Activated CD8-positive, alpha-beta memory T cell treated with anti-CD3 and anti-CD28 coated beads for 36 hours (primary cell): Measurements from ENCODE around the gene GALNT11. TPM values are rescaled to one million over a fixed set of nuclear protein-coding genes. Genes with fewer than 3 reads are reported as not detected.
"Not testable (repeated sequence)": the region's sequence is repeated elsewhere in the genome, so short reads cannot be mapped to it uniquely, and the experiment has no call there.

Experiments used
- CTCF ChIA-PET: fragments of 350-600 bp; sonication (Branson Sonifier 250); formaldehyde crosslinking; loops from one replicate; lab custom pipeline; 2021; ENCODE audit warnings: antibody characterized with exemption; lab: Charles Lee
- POLR2A ChIA-PET: fragments of 350-600 bp; sonication (Branson Sonifier 250); formaldehyde crosslinking; loops from one replicate; lab custom pipeline; 2021; ENCODE audit warnings: antibody characterized with exemption; lab: Charles Lee
- total RNA-seq, 2 experiments: library from RNA; stranded (reverse); gene quantifications; one replicate each; pipeline ENCODE4 v1.2.3, GENCODE V29; 2021

GALNT11 gene
- total RNA-seq, 2 experiments from 2014 or later, result 18.0 to 21.8 TPM

DNA sequence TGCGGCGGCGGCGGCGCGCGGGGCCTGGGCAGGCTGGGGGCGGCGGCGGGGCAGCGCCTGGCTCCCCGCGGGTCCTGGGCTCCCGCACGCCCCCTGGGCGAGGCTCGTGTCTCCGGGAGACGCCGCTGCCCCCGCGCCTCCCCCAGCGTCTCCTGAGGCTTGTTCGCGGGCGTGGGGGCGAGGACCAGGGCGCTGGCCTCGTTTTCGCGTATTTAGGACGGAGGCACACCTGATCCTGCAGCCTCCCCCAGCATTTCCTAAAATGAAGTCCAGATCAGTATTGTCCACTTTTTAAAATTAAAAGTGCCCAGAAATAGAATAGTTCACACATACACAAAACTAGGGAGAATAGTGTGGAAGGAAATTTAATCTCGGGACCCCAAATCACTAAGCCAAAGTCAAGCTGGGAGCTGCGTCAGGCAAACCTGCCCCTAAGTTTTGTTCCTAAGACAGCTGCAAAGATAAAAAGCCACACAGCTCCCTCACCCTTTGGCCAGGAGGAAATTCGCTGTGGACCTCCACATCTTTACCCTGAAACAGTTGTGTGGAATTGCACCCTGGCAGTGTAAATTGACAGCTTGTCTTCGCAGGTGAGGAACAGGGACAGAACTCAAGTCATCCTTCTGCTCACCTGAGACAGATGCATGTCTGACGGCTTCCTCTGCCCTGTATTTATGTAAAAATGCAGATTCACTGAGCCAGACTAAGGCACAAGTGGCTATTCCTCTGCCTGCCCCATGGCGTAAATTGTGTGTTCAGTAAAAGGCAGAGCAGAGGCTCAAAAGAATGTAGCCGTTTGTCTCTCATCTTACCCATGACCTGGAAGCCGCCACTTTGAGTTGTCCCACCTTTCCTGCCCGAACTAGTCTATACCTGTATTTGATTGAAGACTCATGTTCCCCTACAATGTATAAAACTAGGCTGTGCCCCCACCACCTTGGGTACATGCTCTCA, 740 bp downstream of the GALNT11 start:
- CTCF ChIA-PET, result no interaction called here
- POLR2A ChIA-PET, result no interaction called here

DNA sequence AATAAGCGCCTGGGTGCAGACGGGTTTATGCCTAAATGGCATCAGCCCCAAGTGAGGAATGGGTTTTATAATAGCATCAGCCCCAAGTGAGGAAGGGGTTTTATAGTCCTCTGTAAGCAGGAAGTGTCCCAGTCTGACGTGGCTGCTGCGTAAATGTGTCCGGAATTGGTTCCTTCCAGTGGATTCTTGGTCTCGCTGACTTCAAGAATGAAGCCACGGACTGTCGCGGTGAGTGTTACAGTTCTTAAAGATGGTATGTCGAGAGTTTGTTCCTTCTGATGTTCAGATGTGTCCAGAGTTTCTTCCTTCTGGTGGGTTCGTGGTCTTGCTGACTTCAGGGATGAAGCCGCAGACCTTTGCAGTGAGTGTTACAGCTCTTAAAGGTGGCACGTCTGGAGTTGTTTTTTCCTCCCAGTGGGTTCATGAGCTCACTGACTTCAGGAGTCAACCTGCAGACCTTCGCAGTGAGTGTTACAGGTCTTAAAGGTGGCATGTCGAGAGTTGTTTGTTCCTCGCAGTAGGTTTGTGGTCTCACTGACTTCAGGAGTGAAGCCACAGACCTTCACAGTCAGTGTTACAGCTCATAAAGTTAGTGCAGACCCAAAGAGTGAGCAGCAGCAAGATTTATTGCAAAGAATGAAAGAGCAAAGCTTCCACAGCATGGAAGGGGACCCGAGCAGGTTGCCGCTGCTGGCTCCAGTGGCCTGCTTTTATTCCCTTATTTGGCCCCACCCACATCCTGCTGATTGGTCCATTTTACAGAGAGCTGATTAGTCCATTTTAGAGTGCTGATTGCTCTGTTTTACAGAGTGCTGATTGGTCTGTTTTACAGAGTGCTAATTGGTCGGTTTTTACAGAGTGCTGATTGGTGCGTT, 2.3 kb downstream of the GALNT11 start:
- CTCF ChIA-PET, POLR2A ChIA-PET: not testable (repeated sequence)

DNA sequence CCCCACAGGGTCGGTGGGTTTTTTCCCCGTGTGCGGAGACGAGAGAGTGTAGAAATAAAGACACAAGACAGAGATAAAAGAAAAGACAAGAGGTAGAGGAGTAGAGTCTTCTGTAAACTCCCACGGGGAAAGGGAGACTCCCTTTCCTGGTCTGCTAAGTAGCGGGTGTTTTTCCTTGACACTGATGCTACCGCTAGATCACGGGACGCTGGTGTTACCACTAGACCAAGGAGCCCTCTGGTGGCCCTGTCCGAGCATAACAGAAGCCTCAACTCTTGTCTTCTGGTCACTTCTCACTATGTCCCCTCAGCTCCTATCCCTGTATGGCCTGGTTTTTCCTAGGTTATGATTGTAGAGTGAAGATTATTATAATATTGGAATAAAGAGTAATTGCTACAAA, 4.6 kb downstream of the GALNT11 start:
- POLR2A ChIA-PET, CTCF ChIA-PET: not testable (repeated sequence)

DNA sequence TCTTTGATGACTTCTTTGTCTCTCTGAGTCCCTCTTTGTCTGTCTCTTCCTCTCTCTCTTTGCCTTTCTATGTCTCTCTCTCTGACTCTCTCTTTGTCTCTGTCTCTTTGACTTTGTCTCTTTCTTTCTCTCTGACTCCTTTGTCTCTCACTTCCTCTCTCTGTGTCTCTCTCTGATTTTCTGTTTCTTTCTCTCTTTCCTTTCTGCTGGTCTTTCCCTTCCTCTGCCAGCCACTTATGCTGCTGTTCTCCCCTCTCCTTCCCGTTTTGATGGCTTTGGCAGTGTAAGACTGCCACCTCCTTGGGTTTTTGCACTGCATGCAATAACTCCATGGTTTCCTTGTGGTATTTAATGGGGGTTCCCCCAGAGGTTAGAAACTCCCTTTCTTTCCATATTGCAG, 5.2 kb downstream of the GALNT11 start:
- CTCF ChIA-PET, POLR2A ChIA-PET: not testable (repeated sequence)

DNA sequence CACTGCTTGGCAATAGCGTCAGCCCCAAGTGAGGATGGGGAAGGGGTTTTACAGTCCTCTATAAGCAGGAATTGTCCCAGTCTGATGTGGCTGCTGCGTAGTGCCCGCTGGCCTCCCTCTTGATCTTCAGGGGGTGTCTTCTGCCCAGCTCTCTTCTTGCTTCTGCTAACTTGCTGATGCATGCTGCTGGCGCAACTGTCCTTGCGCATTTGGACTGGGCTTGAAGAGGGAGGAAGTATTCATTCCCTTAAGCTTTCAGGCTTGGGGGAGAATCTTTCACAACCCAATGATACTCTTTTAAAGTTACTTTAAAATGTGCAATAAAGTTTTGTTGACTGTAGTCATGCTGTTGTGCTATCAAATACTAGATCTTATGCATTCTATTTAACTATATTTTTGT, 10.3 kb downstream of the GALNT11 start:
- ChIA-PET POLR2A (no interaction called here), CTCF (no interaction called here)

DNA sequence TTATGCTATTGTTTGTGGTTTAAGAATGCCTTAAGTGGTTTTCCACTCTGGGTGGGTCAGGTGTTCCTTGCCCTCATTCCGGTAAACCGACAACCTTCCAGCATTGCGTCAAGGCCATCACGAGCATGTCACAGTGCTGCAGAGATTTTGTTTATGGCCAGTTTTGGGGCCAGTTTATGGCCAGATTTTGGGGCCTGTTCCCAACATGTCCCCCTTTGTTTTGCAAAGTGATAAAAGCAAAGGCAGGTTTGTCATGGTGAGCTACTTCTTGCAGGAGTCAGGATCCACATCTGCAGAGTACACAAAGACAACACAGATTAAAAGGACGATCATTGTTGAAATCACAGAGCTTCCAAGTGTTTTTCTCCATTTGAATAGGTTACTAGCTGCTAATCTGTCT, 12.9 kb downstream of the GALNT11 start:
- CTCF ChIA-PET, POLR2A ChIA-PET: not testable (repeated sequence)

DNA sequence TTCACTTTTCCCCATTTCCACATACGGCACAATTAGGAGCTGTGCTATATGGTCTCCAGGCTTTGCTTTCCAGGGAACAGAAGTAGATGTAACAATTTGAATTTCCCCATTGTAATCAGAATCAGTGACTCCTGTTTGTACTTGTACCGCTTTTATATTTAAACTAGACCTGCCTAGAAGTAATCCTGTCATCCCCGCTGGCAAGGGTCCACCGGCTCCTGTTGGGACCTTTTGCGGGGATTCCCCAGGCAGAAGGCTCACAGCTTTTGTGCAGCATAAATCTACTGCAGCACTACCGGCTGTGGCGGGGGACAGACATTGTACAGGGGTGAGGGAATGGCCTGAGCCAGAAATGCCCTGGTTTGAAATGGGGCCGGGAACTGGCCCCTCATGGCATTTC, 17.6 kb downstream of the GALNT11 start:
- CTCF ChIA-PET, POLR2A ChIA-PET: not testable (repeated sequence)

DNA sequence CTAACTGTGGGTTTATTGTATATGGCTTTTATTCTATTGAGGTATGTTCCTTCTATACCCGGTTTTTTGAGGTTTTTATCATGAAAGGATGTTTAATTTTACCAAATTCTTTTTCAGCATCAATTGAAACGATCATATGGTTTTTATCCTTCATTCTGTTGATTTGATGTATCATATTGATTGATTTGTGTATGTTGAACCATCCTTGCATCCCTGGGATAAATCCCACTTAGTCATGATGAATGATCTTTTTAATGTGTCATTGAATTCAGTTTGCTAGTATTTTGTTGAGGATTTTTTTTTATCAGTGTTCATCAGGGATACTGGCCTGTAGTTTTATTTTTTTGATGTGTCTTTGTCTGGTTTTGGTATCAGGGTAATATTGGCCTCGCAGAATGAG, 19.4 kb downstream of the GALNT11 start:
- CTCF ChIA-PET, POLR2A ChIA-PET: not testable (repeated sequence)

DNA sequence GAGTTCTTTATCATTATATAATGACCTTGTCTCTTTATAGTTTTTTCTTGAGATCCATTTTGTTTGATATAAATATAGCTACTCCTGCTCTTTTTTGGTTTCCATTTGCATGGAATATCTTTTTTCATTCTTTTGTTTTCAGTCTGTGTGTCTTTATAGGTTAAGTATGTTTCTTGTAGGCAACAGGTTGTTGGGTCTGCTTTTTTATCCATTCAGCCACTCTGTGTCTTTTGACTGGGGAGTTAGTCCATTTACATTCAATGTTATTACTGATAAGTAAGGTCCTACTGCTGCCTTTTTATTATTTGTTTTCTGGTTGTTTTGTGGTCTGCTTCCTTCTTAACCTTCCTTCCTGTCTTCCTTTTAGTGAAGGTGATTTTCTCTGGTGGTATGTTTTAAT, 21.1 kb downstream of the GALNT11 start:
- ChIA-PET POLR2A (no interaction called here), CTCF (no interaction called here)

DNA sequence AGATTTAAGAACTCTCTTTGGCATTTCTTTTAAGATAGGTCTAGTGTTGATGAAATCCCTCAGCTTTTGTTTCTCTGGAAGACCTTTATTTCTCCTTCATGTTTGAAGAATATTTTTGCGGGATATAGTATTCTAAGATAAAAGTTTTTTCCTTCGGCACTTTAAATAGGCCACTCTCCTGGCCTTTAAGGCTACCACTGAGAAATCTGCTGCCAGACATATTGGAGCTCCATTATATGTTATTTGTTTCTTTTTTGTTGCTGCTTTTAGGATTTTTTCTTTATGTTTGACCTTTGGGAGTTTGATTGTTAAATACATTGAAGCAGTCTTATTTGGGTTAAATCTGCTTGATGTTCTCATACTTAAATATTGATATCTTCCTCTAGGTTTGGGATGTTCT, 22.6 kb downstream of the GALNT11 start:
- CTCF ChIA-PET, result no interaction called here
- POLR2A ChIA-PET, result no interaction called here

DNA sequence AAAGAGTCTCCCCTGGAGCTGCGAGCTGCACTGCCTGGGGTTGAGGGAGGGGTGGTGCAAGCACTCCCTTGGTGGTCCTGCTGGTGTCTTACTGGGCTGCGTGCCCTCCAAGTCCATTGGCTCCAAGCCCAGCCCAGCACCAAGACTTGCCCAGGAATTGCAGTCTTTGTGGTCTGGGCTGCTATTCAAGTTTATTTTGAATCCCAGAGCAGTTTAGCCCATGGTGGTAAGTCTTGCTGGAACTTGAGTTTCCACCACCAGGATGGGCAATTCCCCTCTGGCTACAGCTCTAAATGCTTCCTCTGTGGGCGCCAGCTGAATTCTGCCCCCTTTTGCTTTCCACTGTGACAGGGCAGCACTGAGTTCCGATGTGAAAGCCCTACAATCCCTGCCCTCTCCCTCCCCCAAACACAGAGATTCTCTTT, 25.1 kb downstream of the GALNT11 start:
- CTCF ChIA-PET, result no interaction called here
- POLR2A ChIA-PET, result no interaction called here

DNA sequence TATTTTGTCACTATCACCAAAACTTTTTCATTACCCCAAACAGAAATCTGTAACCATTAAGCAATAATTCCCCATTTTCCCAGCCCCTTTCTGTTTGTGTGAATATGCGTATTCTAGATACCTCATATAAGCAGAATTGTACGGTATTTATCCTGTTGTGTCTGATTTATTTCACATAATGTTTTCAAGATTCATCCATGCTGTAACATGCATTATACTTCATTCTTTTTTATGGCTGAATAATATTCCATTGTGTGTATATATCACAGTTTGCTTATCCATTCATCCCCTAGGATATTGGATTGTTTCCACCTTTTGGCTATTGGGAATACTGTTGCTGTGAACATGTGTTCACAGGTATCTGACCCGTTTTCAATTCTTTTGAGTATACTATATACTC, 26.5 kb downstream of the GALNT11 start:
- CTCF ChIA-PET, result no interaction called here

DNA sequence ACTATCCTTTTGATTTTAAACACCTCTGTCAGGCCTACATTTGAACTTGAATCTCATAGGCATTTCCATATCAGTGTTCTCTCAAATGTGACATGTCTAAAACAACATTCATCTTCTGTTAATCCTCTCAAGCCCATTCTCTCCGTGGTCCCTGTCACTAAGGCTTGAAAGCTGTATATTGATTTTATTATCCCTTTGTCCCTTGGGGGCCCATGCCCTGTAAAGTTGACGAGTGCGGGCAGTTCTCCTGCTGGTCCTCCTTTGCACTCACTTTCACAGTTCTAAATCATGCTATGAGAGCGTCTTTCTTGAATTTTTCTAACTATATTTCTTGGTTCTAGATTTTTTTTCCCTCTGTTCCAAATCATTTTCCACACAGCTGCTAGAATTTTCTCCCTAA, 27.3 kb downstream of the GALNT11 start:
- ChIA-PET CTCF (no interaction called here), POLR2A (no interaction called here)

More for the DNA sequence above, 26.5 kb downstream of the GALNT11 start:
- POLR2A ChIA-PET, result no interaction called here

DNA sequence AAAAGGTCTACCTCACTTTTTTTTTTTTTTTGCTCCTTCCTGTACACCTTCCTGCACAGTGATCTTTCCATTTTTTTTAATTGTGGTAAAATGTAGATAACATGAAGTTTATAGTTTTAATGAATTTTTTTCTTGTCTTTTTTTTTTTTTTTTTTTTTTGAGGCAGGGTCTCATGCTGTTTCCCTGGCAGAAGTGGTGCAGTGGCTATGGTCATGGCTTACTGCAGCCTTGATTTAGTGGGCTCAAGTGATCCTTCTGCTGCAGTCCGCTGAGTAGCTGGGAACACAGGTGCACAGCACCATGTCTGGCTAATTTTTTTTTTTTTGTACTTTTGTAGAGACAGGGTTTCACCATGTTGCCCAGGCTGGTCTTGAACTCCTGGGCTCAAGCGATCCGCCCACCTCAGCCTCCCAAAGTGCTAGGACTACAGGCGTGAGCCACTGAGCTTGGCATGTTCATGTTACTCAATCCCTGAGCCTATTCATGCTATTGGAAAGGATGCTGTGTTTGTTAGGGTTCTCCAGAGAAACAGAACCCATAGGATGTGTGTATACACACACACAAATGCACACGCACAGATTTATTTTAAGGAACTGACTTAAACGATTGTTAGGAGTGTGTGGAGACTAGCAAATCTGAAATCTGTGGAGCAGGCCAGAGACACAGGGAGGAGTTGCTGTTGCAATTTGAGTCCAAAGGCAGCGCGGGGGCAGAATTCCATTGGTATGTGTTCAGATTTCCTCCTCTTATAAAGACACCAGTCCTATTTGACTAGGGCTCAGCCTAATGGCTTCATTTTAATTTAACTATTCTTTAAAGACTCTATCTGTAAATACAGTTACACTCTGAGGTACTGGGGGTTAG, 29.1 kb downstream of the GALNT11 start:
- CTCF ChIA-PET, result no interaction called here
- POLR2A ChIA-PET, result no interaction called here

DNA sequence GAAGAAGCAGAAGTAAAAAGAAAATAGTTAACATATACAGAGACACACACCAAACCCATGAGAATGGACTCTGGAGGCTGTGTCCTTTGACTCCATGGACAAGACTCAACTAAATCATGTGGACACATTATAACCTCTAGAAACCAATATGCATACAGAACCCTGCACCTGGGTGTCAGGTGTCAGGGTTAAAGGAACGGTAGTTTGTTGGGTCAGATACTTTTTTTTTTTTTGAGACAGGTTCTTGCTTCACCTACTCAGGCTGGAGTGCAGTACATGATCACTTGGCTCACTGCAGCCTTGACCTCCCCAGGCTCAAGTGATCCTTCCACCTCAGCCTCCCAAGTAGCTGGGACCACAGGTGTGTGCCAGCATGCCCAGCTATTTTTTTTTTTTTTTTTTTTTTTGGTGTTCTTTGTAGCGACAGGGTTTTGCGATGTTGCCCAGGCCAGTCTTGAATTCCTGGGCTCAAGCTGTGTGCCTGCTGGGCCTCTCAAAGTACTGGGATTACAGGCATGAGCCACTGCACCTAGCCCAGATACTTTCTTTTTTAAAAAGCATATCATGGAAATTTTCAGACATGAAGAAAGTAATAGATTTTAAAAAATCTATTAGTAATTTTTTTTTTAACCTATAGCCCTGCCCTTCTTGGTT, 31.3 kb downstream of the GALNT11 start:
- ChIA-PET CTCF (interaction anchor here (0.7 kb wide), 1 partner anchor 95 kb away, joined by 3 read pairs; no protein-coding TSS in a partner anchor), POLR2A (no interaction called here)

DNA sequence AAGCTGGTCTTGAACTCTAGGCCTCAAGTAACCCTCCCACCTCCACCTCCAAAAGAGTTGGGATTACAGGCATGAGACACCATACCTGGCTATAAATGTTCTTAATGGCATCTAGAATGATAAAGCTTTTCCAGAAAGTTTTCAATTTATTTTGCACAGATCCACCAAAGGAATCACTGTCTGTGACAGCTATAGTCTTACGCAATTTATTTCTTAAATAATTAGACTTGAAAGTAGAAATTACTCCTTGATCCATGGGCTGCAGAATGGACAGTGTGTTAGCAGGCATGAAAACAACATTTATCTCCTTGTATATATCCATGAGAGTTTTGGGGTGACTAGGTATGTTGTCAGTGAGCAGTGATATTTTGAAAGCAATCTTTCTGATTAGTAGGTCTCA, 33.8 kb downstream of the GALNT11 start:
- ChIA-PET POLR2A (no interaction called here), CTCF (no interaction called here)

DNA sequence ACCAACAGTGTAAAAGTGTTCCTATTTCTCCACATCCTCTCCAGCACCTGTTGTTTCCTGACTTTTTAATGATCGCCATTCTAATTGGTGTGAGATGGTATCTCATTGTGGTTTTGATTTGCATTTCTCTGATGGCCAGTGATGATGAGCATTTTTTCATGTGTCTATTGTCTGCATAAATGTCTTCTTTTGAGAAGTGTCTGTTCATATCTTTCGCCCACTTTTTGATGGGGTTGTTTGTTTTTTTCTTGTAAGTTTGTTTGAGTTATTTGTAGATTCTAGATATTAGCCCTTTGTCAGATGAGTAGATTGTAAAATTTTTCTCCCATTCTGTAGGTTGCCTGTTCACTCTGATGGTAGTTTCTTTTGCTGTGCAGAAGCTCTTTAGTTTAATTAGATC, 35.6 kb downstream of the GALNT11 start:
- CTCF ChIA-PET, POLR2A ChIA-PET: not testable (repeated sequence)

DNA sequence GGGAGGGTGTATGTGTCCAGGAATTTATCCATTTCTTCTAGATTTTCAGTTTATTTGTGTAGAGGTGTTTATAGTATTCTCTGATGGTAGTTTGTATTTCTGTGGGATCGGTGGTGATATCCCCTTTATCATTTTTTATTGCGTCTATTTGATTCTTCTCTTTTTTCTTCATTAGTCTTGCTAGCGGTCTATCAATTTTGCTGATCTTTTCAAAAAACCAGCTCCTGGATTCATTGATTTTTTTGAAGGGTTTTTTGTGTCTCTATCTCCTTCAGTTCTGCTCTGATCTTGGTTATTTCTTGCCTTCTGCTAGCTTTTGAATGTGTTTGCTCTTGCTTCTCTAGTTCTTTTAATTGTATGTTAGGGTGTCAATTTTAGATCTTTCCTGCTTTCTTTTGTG, 37.7 kb downstream of the GALNT11 start:
- POLR2A ChIA-PET, CTCF ChIA-PET: not testable (repeated sequence)

DNA sequence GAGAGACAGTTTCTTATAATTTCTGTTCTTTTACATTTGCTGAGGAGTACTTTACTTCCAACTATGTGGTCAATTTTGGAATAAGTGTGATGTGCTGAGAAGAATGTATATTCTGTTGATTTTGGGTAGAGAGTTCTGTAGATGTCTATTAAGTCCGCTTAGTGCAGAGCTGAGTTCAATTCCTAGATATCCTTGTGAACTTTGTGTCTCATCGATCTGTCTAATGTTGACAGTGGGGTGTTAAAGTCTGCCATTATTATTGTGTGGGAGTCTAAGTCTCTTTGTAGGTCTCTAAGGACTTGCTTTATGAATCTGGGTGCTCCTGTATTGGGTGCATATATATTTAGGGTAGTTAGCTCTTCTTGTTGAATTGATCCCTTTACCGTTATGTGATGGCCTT, 38.3 kb downstream of the GALNT11 start:
- POLR2A ChIA-PET, result interaction anchor here (0.6 kb wide), 1 partner anchor 170 kb away, joined by 3 read pairs; no protein-coding TSS in a partner anchor
- CTCF ChIA-PET, result not testable (repeated sequence)
